ENCODE data around the gene FGR. TPM values are rescaled to one million over a fixed set of nuclear protein-coding genes. Genes with fewer than 3 reads are reported as not detected.
A peak's percentile ranks its signal among the peaks of the same experiment; 100 is the strongest.

FGR gene
- polyA plus RNA-seq, 1 of the 3 experiments (the other 2 are of a cell fraction), result not detected

- ChIA-PET CTCF (interaction anchor here (0.6 to 27.7 kb wide), 60 partner anchors 11 to 562 kb away, joined by 3 to 603 read pairs (median 4); partner anchors contain the start of genes CD164L2, IFI6 and MAP3K6), POLR2A (interaction anchor here (0.9 kb wide), 1 partner anchor 215 kb away, joined by 5 read pairs; no protein-coding TSS in a partner anchor)
- H3K9me2 ChIP-seq, result no peaks in the 10 kb centered on the region
- peaks cover 16% of the 10 kb centered on the region for H4K20me1 ChIP-seq (ENCODE audit: insufficient read depth)
- peak overlapping the region; percentile 21; the same call in 1 of the 2 replicates for H3K4me2 ChIP-seq
- H3K9ac ChIP-seq, result no peak overlapping the region
- peaks cover 12 to 18% of the 10 kb centered on the region in 2 experiments; a peak in 3 of 4 replicates for H3K4me1 ChIP-seq (ENCODE audit: control insufficient read depth in 1 of 2, insufficient read depth in 2 of 2, low read depth in 1 of 2, low read length in 1 of 2)
- H3K4me3 ChIP-seq (ENCODE audit: low read depth in 2 of 2, low read length in 1 of 2), result peak overlapping the region in 1 of 2 experiments; percentile 30; a peak in 1 of 4 replicates
- H3K27me3 ChIP-seq (ENCODE audit: insufficient read depth), result no peaks in the 10 kb centered on the region
- peak overlapping the region; percentile 20; the same call in 1 of the 2 replicates for H2AFZ ChIP-seq (ENCODE audit: low read depth)
- WGBS (ENCODE audit: low lambda C conversion rate), result 27% methylated on average over 11 of the region's 11 CpGs
- peak; percentile 63 for DNase-seq
- peak overlapping the region in 1 of 2 experiments; percentile 43; a peak in 1 of 4 replicates for H3K27ac ChIP-seq (ENCODE audit: low read depth in 2 of 2, low read length in 1 of 2)
- peaks cover 23% of the 10 kb centered on the region for H3K79me2 ChIP-seq (ENCODE audit: insufficient read depth)
- TF ChIP-seq USF2 (IDR thresholded peaks at IDR 0.05; ENCODE audit: borderline replicate concordance, low read depth, low read length) (no peak), FOXJ3 (CRISPR knock-in tag; IDR thresholded peaks at IDR 0.05) (no peak), SIN3A (IDR thresholded peaks at IDR 0.05; ENCODE audit: borderline replicate concordance, low read depth, low read length) (no peak), RCOR1 (IDR thresholded peaks at IDR 0.05; ENCODE audit: low read length) (no peak), TCF12 (IDR thresholded peaks at IDR 0.05) (no peak), MAX (IDR thresholded peaks at IDR 0.05; ENCODE audit: low read depth) (no peak), SMC3 (IDR thresholded peaks at IDR 0.05; ENCODE audit: low read depth, low read length) (peak; percentile 80), USF1 (IDR thresholded peaks at IDR 0.05; ENCODE audit: borderline replicate concordance, low read depth) (no peak), PBX3 (IDR thresholded peaks at IDR 0.05) (no peak), RAD21 (IDR thresholded peaks at IDR 0.05; ENCODE audit: low read length) (peak; percentile 97), REST (IDR thresholded peaks at IDR 0.05; ENCODE audit: low read depth, low read length) (no peak), NFIC (IDR thresholded peaks at IDR 0.05; ENCODE audit: borderline replicate concordance) (peak; percentile 12; the same call in 1 of the 2 replicates), CTCF (IDR thresholded peaks at IDR 0.05) (peak; percentile 92)
- H3K9me3 ChIP-seq, result no peaks in the 10 kb centered on the region
- peaks cover 24% of the 10 kb centered on the region for H3F3A ChIP-seq (replicated peaks; ENCODE audit: insufficient read depth)
- no peaks in the 10 kb centered on the region for H3K36me3 ChIP-seq (replicated peaks in 1 of 2; ENCODE audit: control insufficient read depth in 1 of 2, insufficient read depth in 2 of 2, low read length in 1 of 2)
Observed at GRCh38 chr1:27605796-27606707, 28.9 kb downstream of the FGR start.
